Hematopoietic multipotent progenitor cell treated with erythropoietin and hydrocortisone succinate and interleukin-3 and kit ligand, for 17 days (in vitro differentiated cells): Measurements from ENCODE around the gene NDEL1.
A peak's percentile ranks its signal among the peaks of the same experiment; 100 is the strongest.

ENCODE experiments used
- DNase-seq: peaks from one replicate; pipeline ENCODE4 v3.0.0-alpha.2; 2015; ENCODE audit warnings: low spot score

The NDEL1 gene

DNA sequence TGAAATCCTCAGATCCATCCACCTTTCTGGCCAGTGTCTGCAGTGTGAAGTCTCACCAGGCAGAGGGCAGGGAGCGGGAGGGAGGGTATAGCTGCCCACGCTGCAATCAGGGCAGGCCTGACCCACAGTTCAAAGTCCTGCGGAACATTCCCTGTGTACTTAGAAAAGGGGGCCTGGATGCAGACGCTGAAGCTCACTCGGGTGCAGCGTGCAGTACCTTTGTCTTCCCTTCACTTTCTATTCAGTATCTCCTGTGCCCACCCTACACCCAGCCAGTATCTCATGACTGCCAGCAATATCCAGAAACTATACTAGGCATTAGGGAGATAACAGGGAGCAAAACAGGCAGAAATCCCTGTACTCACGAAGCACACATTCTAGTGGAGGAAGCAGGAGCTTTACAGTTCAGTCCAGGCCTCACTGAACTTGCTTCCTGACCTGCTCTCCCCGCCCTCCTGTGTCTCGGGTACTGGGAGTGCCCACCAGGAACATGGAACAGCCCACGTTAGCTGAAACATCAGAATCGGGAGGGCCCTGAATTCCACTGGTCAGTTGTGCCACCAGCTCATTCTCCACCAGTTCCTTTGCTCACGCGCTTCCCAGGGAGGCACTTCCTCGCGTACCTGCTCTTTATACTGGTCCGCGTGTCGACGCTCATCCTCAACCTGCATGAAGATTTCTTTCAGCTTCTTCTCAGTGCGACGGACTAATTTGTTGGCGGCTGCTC is 42.2 kb downstream of the NDEL1 start:
- DNase-seq, result no peak

DNA sequence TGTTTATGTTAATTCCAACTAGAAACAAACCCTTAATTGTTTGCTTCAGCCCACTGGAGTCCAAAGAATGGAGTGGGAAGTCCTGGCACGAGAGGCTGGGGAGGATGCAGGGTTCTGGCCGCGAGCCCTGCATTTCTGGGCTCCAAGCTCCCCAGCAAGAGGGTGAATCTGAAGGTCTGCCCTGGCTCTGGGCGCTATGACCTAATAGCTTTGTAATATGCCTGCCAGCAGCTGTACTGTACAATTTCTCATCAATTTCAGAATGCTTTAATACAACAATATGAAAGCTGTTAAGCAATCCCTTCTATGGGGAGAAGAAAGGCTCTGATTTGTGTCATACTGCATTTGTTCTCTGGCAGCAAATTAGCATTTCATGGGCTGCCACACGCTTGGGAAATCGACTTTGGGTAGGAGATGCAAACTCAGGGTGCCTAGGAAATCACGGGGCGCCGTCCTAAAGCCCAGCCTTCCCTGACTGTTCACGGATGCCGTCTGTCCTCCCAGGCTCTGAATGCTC is 43.8 kb downstream of the NDEL1 start:
- no peak for DNase-seq

DNA sequence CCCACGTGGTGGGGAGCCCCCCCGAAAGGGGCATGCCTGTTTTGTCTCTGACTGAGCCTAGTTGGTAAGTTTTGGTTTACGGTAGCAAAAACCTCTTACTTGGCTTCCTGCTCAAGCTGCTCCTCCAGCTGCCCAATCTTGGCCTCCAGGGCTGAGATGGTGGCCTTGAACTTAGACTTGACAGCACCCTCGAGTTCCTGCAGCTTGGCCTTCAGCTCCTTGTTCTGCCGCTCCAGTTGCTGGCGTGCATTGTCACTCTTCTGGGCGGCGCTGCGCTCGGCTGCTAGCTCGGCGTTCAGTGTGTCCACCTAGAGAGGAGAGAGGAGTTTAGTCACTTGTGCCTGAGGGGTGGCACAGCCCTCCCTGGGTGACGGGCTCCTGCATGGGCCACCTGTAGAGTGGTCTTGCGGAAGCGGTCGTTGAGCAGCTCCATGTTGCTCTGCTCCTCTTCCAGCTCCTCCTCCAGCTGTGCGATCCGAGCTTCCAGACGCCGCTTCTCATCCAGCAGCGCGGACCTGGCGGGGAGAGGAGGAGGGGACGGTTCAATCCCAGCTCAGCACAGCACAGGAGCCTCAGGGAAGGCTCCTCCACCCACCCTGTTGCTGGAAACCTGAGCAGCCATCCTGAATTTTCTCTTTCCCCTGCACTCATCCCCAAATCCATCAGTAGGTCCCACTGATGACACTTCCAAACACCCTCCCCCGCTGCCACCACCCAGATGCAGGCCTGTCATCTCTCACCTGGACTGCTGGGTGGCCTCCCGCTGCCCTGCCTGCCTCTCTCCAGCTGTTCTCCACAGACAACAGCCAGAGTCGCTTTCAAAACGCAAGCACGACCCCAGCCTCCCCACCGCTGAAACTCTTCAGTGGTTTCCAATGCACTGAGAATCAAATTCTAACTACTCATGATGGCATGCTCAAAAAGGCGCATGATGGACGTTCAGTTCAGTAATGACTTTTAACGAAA is 44.6 kb downstream of the NDEL1 start:
- no peak for DNase-seq

GRCh38 chr17:8481089-8481488 is 45.4 kb downstream of the NDEL1 start:
- DNase-seq, result no peak

GRCh38 chr17:8481703-8482102 is 46.0 kb downstream of the NDEL1 start:
- DNase-seq, result no peak

GRCh38 chr17:8482546-8482945 is 46.9 kb downstream of the NDEL1 start:
- no peak for DNase-seq

DNA sequence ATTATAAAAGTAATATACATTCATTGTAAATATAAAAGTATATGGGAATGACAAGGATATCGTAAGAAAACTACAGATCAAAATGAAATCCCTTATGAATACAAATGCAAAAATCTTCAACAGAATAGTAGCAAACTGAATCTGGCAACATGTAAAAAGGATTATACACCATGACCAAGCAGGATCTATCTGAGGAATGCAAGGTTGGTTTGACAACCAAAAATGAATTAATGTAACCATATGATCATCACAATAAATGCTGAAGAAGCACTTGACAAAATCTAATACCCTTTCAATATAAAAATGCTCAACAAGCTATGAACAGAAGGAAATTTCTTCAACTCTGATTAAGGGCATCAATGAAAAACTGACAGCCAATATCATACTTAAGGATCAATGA is 48.8 kb downstream of the NDEL1 start:
- DNase-seq, result no peak

GRCh38 chr17:8485491-8485890 is 49.8 kb downstream of the NDEL1 start:
- DNase-seq, result no peak

- no peak for DNase-seq
These were observed 51.5 kb downstream of the NDEL1 start for GRCh38 chr17:8487130-8487645.

- DNase-seq, result no peak
These were observed 52.1 kb downstream of the NDEL1 start for GRCh38 chr17:8487743-8488142.

GRCh38 chr17:8488491-8488890 is 52.8 kb downstream of the NDEL1 start:
- no peak for DNase-seq

- peak; percentile 77 for DNase-seq
These were observed 53.2 kb downstream of the NDEL1 start for GRCh38 chr17:8488901-8489300.

- no peak for DNase-seq
These were observed 54.2 kb downstream of the NDEL1 start for GRCh38 chr17:8489841-8490240.

GRCh38 chr17:8490256-8491023 is 54.8 kb downstream of the NDEL1 start:
- no peak for DNase-seq

- no peak for DNase-seq
These were observed 56.4 kb downstream of the NDEL1 start for GRCh38 chr17:8492121-8492520.

DNA sequence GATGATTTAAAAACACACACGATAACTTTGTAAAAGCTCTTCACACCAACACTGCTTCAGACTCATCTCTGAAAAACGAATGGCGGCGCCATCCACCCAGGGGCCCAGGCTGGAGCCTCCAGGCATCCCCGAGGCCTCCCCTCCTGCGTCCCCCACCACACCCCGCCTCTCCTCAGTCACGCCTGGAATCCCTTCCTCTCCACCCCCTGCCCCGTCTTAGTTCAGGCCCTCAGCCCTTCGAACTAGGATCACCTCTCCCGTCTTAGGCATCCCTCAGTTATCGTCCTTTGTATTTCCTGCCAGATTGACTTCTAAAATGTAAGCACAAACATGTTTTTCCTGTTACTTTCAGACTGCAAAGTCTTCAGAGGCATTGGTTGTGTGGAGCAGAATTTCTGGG is 58.3 kb downstream of the NDEL1 start:
- no peak for DNase-seq

GRCh38 chr17:8494506-8495111 is 58.9 kb downstream of the NDEL1 start:
- DNase-seq, result no peak

- DNase-seq, result no peak
These were observed 60.4 kb downstream of the NDEL1 start for GRCh38 chr17:8496081-8496480.

DNA sequence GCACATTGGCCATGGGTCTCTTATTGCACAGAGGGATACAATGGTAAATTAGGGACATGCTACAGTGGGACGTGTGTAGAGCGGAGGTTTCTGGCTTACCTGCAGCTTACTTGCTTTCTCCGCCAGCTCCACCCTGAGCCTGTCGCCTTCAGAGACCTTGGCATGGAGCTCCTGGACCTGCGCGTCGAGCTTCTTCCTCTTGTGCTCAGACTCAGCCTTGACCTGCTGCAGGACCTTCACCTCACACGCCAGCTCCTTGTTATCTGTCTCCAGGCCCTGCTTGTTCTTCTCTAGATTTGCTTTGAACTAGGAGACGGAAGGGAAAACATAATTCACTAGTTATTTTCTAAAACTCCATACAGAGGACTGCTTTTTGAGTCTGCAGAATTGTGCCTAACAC is 63.5 kb downstream of the NDEL1 start:
- no peak for DNase-seq

GRCh38 chr17:8499614-8500013 is 63.9 kb downstream of the NDEL1 start:
- DNase-seq, result no peak

DNA sequence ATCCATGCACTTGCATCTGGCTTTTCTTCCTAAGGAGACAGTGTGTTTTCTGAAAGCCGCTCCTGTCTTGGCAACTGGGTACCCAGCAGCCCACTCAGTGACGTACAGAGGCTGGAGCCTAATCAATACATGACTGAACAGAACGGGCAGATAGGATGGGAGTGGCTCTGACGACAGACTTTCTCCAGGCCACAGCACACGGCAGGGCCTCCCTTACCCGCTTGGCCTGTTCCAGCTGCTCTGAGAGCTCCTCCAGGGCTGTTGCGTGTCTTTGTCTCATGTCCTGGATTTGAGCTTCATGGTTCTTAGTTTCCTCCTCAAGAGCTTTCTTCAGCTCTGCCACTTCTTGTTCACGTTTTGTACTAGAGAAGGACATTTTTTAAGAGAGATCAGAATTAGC is 64.9 kb downstream of the NDEL1 start:
- DNase-seq, result no peak

DNA sequence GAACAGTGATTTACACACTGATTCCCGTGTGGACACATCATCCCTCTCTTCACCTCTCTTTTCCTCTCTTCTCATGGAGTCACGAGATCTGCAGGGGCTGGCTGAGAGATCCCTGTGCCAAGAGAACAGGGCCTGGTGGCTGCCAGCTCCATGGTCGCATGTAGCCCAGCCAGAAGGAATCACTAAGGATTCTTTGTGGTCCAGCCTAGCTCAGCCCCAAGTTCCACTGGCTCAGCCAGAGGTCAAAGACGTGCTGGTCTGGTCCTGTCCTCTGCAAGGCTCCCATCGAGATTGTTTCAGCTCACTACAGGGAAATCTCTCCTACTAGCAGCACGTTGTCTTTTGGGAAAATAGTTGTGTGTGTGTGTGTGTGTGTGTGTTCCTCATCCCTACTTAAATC is 66.4 kb downstream of the NDEL1 start:
- no peak for DNase-seq
